Activated naive CD4-positive, alpha-beta T cell treated with anti-CD3 and anti-CD28 coated beads for 36 hours (primary cell): ENCODE measurements around the gene PPP2R5A. TPM values are rescaled to one million over a fixed set of nuclear protein-coding genes. Genes with fewer than 3 reads are reported as not detected.

Source experiments
- CTCF ChIA-PET: fragments of 350-600 bp; sonication (Branson Sonifier 250); formaldehyde crosslinking; loops from one replicate; lab custom pipeline; 2021; ENCODE audit warnings: antibody characterized with exemption; lab: Charles Lee
- DNase-seq: peaks from one replicate; pipeline ENCODE4 v3.0.0-alpha.2; 2020
- H3K27ac Mint-ChIP-seq: one replicate; pipeline ENCODE4 v1.8.0; 2021; ENCODE audit warnings: mild to moderate bottlenecking, mixed read lengths
- H3K27me3 Mint-ChIP-seq: one replicate; pipeline ENCODE4 v1.8.0; 2021; ENCODE audit warnings: low read depth, mixed read lengths
- H3K36me3 Mint-ChIP-seq: one replicate; pipeline ENCODE4 v1.8.0; 2021; ENCODE audit warnings: low read depth, mixed read lengths
- H3K4me1 Mint-ChIP-seq: one replicate; pipeline ENCODE4 v1.8.0; 2021; ENCODE audit warnings: low read depth, mixed read lengths
- H3K4me3 Mint-ChIP-seq: one replicate; pipeline ENCODE4 v1.8.0; 2021; ENCODE audit warnings: mild to moderate bottlenecking, moderate library complexity, mixed read lengths
- H3K9me3 Mint-ChIP-seq: one replicate; pipeline ENCODE4 v1.8.0; 2021; ENCODE audit warnings: mixed read lengths
- intact Hi-C: fragments of 100-400 bp; cut with micrococcal nuclease; formaldehyde crosslinking; loops from one replicate; pipeline ENCODE4 v1.15.1; 2023
- total RNA-seq, 2 experiments: library from RNA; stranded (reverse); gene quantifications; one replicate each; pipeline ENCODE4 v1.2.3, GENCODE V29; 2021

The PPP2R5A gene
- total RNA-seq, 2 experiments from 2014 or later = 30.6 to 31.4 TPM

GRCh38 chr1:212329105-212329504 is 43.9 kb downstream of the PPP2R5A start:
- Mint-ChIP-seq H3K4me3 (no peak overlapping the region), H3K4me1 (peaks cover 6% of the 10 kb centered on the region), H3K9me3 (no peaks in the 10 kb centered on the region), H3K36me3 (peaks cover 10% of the 10 kb centered on the region), H3K27me3 (no peaks in the 10 kb centered on the region), H3K27ac (no peak overlapping the region)
- intact Hi-C loops = no loop called here
- DNase-seq = no peak
- CTCF ChIA-PET = interaction anchor here (0.6 kb wide), 1 partner anchor 453 kb away, joined by 3 read pairs; no protein-coding TSS in a partner anchor

- Mint-ChIP-seq H3K27ac (no peak overlapping the region), H3K9me3 (no peaks in the 10 kb centered on the region), H3K36me3 (peaks cover 8% of the 10 kb centered on the region), H3K4me1 (peaks cover 2% of the 10 kb centered on the region), H3K4me3 (no peak overlapping the region), H3K27me3 (no peaks in the 10 kb centered on the region)
- CTCF ChIA-PET = interaction anchor here (1.0 kb wide), 1 partner anchor 116 kb away, joined by 4 read pairs; no protein-coding TSS in a partner anchor
- intact Hi-C loops = no loop called here
- DNase-seq = no peak
These were observed 55.9 kb downstream of the PPP2R5A start for GRCh38 chr1:212341090-212341489.

- Mint-ChIP-seq H3K36me3 (peaks cover 5% of the 10 kb centered on the region), H3K27ac (no peak overlapping the region)
- no peak for DNase-seq
These were observed 59.7 kb downstream of the PPP2R5A start for GRCh38 chr1:212344905-212345304.

GRCh38 chr1:212346601-212347000 is 61.4 kb downstream of the PPP2R5A start:
- intact Hi-C loops = no loop called here
- H3K27ac Mint-ChIP-seq = no peak overlapping the region
- H3K4me1 Mint-ChIP-seq = peaks cover 2% of the 10 kb centered on the region

More at GRCh38 chr1:212344905-212345304, 59.7 kb downstream of the PPP2R5A start:
- Mint-ChIP-seq H3K4me1 (peaks cover 5% of the 10 kb centered on the region), H3K27me3 (no peaks in the 10 kb centered on the region), H3K4me3 (no peak overlapping the region), H3K9me3 (no peaks in the 10 kb centered on the region)
- CTCF ChIA-PET = interaction anchor here (0.7 kb wide), 1 partner anchor 110 kb away, joined by 5 read pairs; no protein-coding TSS in a partner anchor
- intact Hi-C loops = loop anchor here (2.0 kb wide), 1 partner anchor 22 kb away; no protein-coding TSS in a partner anchor

GRCh38 chr1:212351588-212352362 is 66.6 kb downstream of the PPP2R5A start:
- CTCF ChIA-PET = interaction anchor here (0.6 to 1.0 kb wide), 2 partner anchors 9 to 104 kb away, joined by 3 to 4 read pairs; no protein-coding TSS in a partner anchor
- peaks cover 12% of the 10 kb centered on the region for H3K36me3 Mint-ChIP-seq
- H3K4me1 Mint-ChIP-seq = peaks cover under 1% of the 10 kb centered on the region
- H3K9me3 Mint-ChIP-seq = no peaks in the 10 kb centered on the region
- H3K27ac Mint-ChIP-seq = no peak overlapping the region
- DNase-seq = no peak
- intact Hi-C loops = no loop called here
- H3K4me3 Mint-ChIP-seq = no peak overlapping the region
- no peaks in the 10 kb centered on the region for H3K27me3 Mint-ChIP-seq

More at GRCh38 chr1:212346601-212347000, 61.4 kb downstream of the PPP2R5A start:
- CTCF ChIA-PET = no interaction called here
- DNase-seq = no peak
- Mint-ChIP-seq H3K4me3 (no peak overlapping the region), H3K36me3 (peaks cover 5% of the 10 kb centered on the region), H3K27me3 (no peaks in the 10 kb centered on the region), H3K9me3 (no peaks in the 10 kb centered on the region)

- H3K4me3 Mint-ChIP-seq = no peak overlapping the region
- H3K4me1 Mint-ChIP-seq = no peaks in the 10 kb centered on the region
- CTCF ChIA-PET = no interaction called here
- H3K9me3 Mint-ChIP-seq = no peaks in the 10 kb centered on the region
- no peaks in the 10 kb centered on the region for H3K27me3 Mint-ChIP-seq
- H3K27ac Mint-ChIP-seq = peak overlapping the region; percentile 38
- H3K36me3 Mint-ChIP-seq = peaks cover 12% of the 10 kb centered on the region
- DNase-seq = no peak
- intact Hi-C loops = no loop called here
These were observed 68.0 kb downstream of the PPP2R5A start for GRCh38 chr1:212353181-212353580.

- H3K4me1 Mint-ChIP-seq = peaks cover under 1% of the 10 kb centered on the region
- H3K27ac Mint-ChIP-seq = no peak overlapping the region
- intact Hi-C loops = no loop called here
- no peaks in the 10 kb centered on the region for H3K9me3 Mint-ChIP-seq
- CTCF ChIA-PET = no interaction called here
- H3K36me3 Mint-ChIP-seq = peaks cover 12% of the 10 kb centered on the region
- H3K4me3 Mint-ChIP-seq = no peak overlapping the region
- H3K27me3 Mint-ChIP-seq = no peaks in the 10 kb centered on the region
- DNase-seq = no peak
These were observed 69.3 kb downstream of the PPP2R5A start for GRCh38 chr1:212354464-212354863.

GRCh38 chr1:212355230-212355969 is 70.2 kb downstream of the PPP2R5A start:
- CTCF ChIA-PET = interaction anchor here (1.1 to 1.6 kb wide), 2 partner anchors 9 to 13 kb away, joined by 3 to 8 read pairs; no protein-coding TSS in a partner anchor
- Mint-ChIP-seq H3K9me3 (no peaks in the 10 kb centered on the region), H3K36me3 (peaks cover 17% of the 10 kb centered on the region), H3K27ac (no peak overlapping the region), H3K4me1 (peaks cover 8% of the 10 kb centered on the region), H3K27me3 (no peaks in the 10 kb centered on the region), H3K4me3 (no peak overlapping the region)
- intact Hi-C loops = no loop called here
- no peak for DNase-seq

- peak overlapping the region; percentile 51 for H3K27ac Mint-ChIP-seq
- H3K4me3 Mint-ChIP-seq = no peak overlapping the region
- CTCF ChIA-PET = interaction anchor here (0.8 to 1.4 kb wide), 2 partner anchors 96 to 324 kb away, joined by 3 to 6 read pairs; partner anchors contain the start of genes DTL and INTS7
- peaks cover 8% of the 10 kb centered on the region for H3K4me1 Mint-ChIP-seq
- peak; percentile 13 for DNase-seq
- no peaks in the 10 kb centered on the region for H3K9me3 Mint-ChIP-seq
- no peaks in the 10 kb centered on the region for H3K27me3 Mint-ChIP-seq
- intact Hi-C loops = loop anchor here (2.0 to 10.0 kb wide), 2 partner anchors 65 to 525 kb away; partner anchors contain the start of gene LPGAT1
- H3K36me3 Mint-ChIP-seq = peaks cover 13% of the 10 kb centered on the region
These were observed 74.7 kb downstream of the PPP2R5A start for GRCh38 chr1:212359794-212360479.

GRCh38 chr1:212364985-212365384 is 79.8 kb downstream of the PPP2R5A start:
- Mint-ChIP-seq H3K27ac (no peak overlapping the region), H3K4me3 (no peak overlapping the region), H3K27me3 (no peaks in the 10 kb centered on the region), H3K4me1 (peaks cover 4% of the 10 kb centered on the region), H3K36me3 (peaks cover 34% of the 10 kb centered on the region), H3K9me3 (peaks cover 3% of the 10 kb centered on the region)
- intact Hi-C loops = loop anchor here (5.0 to 10.0 kb wide), 2 partner anchors 138 to 530 kb away; partner anchors contain the start of gene LPGAT1
- DNase-seq = no peak
- CTCF ChIA-PET = interaction anchor here (0.7 to 5.0 kb wide), 7 partner anchors 9 to 352 kb away, joined by 3 to 46 read pairs (median 3); no protein-coding TSS in a partner anchor

- intact Hi-C loops = loop anchor here (5.0 to 10.0 kb wide), 2 partner anchors 140 to 532 kb away; partner anchors contain the start of gene LPGAT1
- DNase-seq = no peak
- H3K36me3 Mint-ChIP-seq = peaks cover 44% of the 10 kb centered on the region
- H3K9me3 Mint-ChIP-seq = peaks cover 3% of the 10 kb centered on the region
- H3K27me3 Mint-ChIP-seq = no peaks in the 10 kb centered on the region
- H3K27ac Mint-ChIP-seq = no peak overlapping the region
- H3K4me1 Mint-ChIP-seq = no peaks in the 10 kb centered on the region
- H3K4me3 Mint-ChIP-seq = no peak overlapping the region
- CTCF ChIA-PET = interaction anchor here (0.6 to 5.0 kb wide), 12 partner anchors 10 to 1658 kb away, joined by 3 to 46 read pairs (median 9); partner anchors contain the start of genes DTL and INTS7
These were observed 81.7 kb downstream of the PPP2R5A start for GRCh38 chr1:212366901-212367300.
